Lung (tissue), 12 donors: ENCODE data around the gene CNPY2. TPM values are rescaled to one million over a fixed set of nuclear protein-coding genes. Genes with fewer than 3 reads are reported as not detected.

Source experiments
- ATAC-seq: fragments of 200-7000 bp; cut with Tn5 transposase; one replicate; pipeline ENCODE4 v1.9.1; 2020; ENCODE audit warnings: moderate number of reproducible peaks; ENCODE audit not compliant: insufficient read depth, low FRiP score
- DNase-seq, 3 donors: peaks; one replicate each; pipeline ENCODE4 v3.0.0-alpha.2; 2013 to 2017
- H3K27ac ChIP-seq, 2 donors: one replicate each; pipeline ENCODE4 v1.5.1; 2013; ENCODE audit warnings: mild to moderate bottlenecking in 2 of 2, moderate library complexity in 2 of 2, control low read depth in 1 of 2, inconsistent platforms in 1 of 2, low read depth in 1 of 2, low read length in 1 of 2
- H3K27me3 ChIP-seq, 3 donors: one replicate each; pipeline ENCODE4 v1.5.1; 2013; ENCODE audit warnings: low read length in 2 of 3; ENCODE audit not compliant: control insufficient read depth in 3 of 3, insufficient read depth in 3 of 3
- H3K36me3 ChIP-seq, 4 donors: one replicate each; pipeline ENCODE4 v1.5.1; 2013; ENCODE audit warnings: low read length in 4 of 4, mild to moderate bottlenecking in 1 of 4, moderate library complexity in 1 of 4; ENCODE audit not compliant: control insufficient read depth in 4 of 4, insufficient read depth in 4 of 4
- H3K4me1 ChIP-seq, 5 donors: one replicate each; pipeline ENCODE4 v1.5.1; 2013; ENCODE audit warnings: low read length in 5 of 5, mild to moderate bottlenecking in 2 of 5, moderate library complexity in 1 of 5; ENCODE audit not compliant: control insufficient read depth in 5 of 5, insufficient read depth in 5 of 5
- H3K4me3 ChIP-seq: one replicate; pipeline ENCODE4 v1.5.1; 2013; ENCODE audit warnings: mild to moderate bottlenecking, control low read depth, moderate library complexity
- H3K9ac ChIP-seq, 2 donors: one replicate each; pipeline ENCODE4 v1.5.1; 2013; ENCODE audit warnings: low read length in 2 of 2, control low read depth in 1 of 2; ENCODE audit not compliant: insufficient read depth in 1 of 2
- H3K9me3 ChIP-seq, 4 donors: one replicate each; pipeline ENCODE4 v1.5.1; 2013; ENCODE audit warnings: low read length in 3 of 4, mild to moderate bottlenecking in 1 of 4, moderate library complexity in 1 of 4; ENCODE audit not compliant: control insufficient read depth in 4 of 4, insufficient read depth in 3 of 4
- CTCF ChIP-seq: IDR thresholded peaks from 2 replicates; pipeline ENCODE4 v1.5.1; 2012; ENCODE audit warnings: mild to moderate bottlenecking; ENCODE audit errors: control extremely low read depth, extremely low read depth
- WGBS, 2 donors: extraction: QIAGEN DNeasy Blood & Tissue Kit; methylation state at CpG; one replicate each; pipeline ENCODE4 v1.1.7; 2013; 5-methylcytosine and 5-hydroxymethylcytosine counted together
- polyA plus RNA-seq, 2 donors: library from polyadenylated mRNA; stranded (reverse); fragments of 200-250 nt; gene quantifications; one replicate each; pipeline ENCODE4 v1.2.1, GENCODE V29; 2013
- total RNA-seq, 2 donors: library from RNA; depleted of rRNA in 1 of 2; stranded (reverse); fragments of >200 nt in 1 of 2; gene quantifications; one replicate each; pipeline ENCODE4 v1.2.1, GENCODE V29; 2014 to 2021
- donor health status: control.
- donor health status: control.
- donor health status: Bipolar disorder and iron deficiency.
- donor health status: healthy.
- donor health status: DM: yes; HTN: yes; CAD: no.

The CNPY2 gene
- total and polyA plus RNA-seq, 4 donors, result 38.8 to 153 (median 126) TPM

GRCh38 chr12:56334490-56334793 is 18.7 kb upstream of the CNPY2 start:
- Histone ChIP-seq H3K36me3 (no peaks in the 10 kb centered on the region), H3K4me3 (peak overlapping the region; percentile 42), H3K27me3 (no peaks in the 10 kb centered on the region), H3K27ac (peak overlapping the region; percentile 92 to 98), H3K4me1 (peaks cover 0 to 14% (median 8%) of the 10 kb centered on the region in 5 donors), H3K9ac (peak overlapping the region; percentile 63 to 94), H3K9me3 (no peaks in the 10 kb centered on the region)
- no peak for TF ChIP-seq CTCF
- DNase-seq (no peak), ATAC-seq (no peak)
- WGBS, 2 donors, result 4 to 6% methylated on average over 6 of the region's 6 CpGs

- 0% methylated on average over 45 of the region's 45 CpGs for WGBS, 2 donors
- ATAC-seq, result peak; percentile 99
- Histone ChIP-seq H3K4me1 (peaks cover 0 to 14% (median 8%) of the 10 kb centered on the region in 5 donors), H3K9me3 (no peaks in the 10 kb centered on the region), H3K9ac (peak within 1 kb of the TSS; percentile 94 to 95), H3K27ac (peak within 1 kb of the TSS; percentile 92 to 98), H3K36me3 (no peaks in the 10 kb centered on the region), H3K4me3 (peak within 1 kb of the TSS; percentile 50), H3K27me3 (no peaks in the 10 kb centered on the region)
- TF ChIP-seq CTCF, result no peak
- DNase-seq, result peak; percentile 97 to 99 (median 98)
Measured at GRCh38 chr12:56333679-56334489, 18.1 kb upstream of the CNPY2 start, which contains the start of gene PAN2. TSS of gene PAN2 (minus strand) at chr12:56334000. CDS start at chr12:56333094, 906 bp downstream.

- no peak for DNase-seq
- H3K9me3 ChIP-seq, result no peaks in the 10 kb centered on the region
- no peak for ATAC-seq
- H3K9ac ChIP-seq, result peak overlapping the region; percentile 94 to 95
- no peaks in the 10 kb centered on the region for H3K27me3 ChIP-seq
- H3K4me3 ChIP-seq, result peak overlapping the region; percentile 50
- no peak for TF ChIP-seq CTCF
- peaks cover 0 to 14% (median 8%) of the 10 kb centered on the region in 5 donors for H3K4me1 ChIP-seq
- 16 to 23% methylated on average over 8 of the region's 8 CpGs for WGBS, 2 donors
- peak overlapping the region; percentile 92 to 98 for H3K27ac ChIP-seq
- peaks cover 0 to under 1% (median 0%) of the 10 kb centered on the region in 4 donors for H3K36me3 ChIP-seq
Measured at GRCh38 chr12:56333197-56333678, 17.4 kb upstream of the CNPY2 start.
